HG02610 (cell line): ENCODE data around the gene ZFP3.
"Not testable (repeated sequence)": the region's sequence is repeated elsewhere in the genome, so short reads cannot be mapped to it uniquely, and the experiment has no call there.

Source experiments
- ATAC-seq: cut with Tn5 transposase; IDR thresholded peaks from one replicate; pipeline ENCODE4 v1.9.1; 2021; ENCODE audit warnings: mild to moderate bottlenecking, moderate library complexity; ENCODE audit not compliant: unreplicated experiment

The ZFP3 gene

GRCh38 chr17:5077275-5077674, 992 bp upstream of the ZFP3 start:
- not testable (repeated sequence) for ATAC-seq

DNA sequence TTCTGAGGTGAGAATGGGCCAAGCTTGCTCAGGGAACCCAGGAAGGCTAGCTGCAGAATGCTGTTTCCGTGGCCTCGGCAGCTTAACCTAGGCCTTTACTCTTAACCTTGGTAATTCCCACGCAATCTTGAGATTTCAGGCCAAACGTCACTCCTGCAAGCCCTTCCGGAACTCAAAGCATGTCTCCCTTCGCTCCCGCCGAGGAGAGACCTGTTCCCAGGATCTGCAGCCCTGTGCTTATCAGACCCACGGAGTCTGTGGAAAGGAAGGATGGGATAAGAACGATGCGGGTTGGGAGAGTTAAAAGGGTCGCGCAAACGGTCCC, 524 bp upstream of the ZFP3 start:
- no peak for ATAC-seq

GRCh38 chr17:5080591-5080990, 2.3 kb downstream of the ZFP3 start:
- no peak for ATAC-seq

DNA sequence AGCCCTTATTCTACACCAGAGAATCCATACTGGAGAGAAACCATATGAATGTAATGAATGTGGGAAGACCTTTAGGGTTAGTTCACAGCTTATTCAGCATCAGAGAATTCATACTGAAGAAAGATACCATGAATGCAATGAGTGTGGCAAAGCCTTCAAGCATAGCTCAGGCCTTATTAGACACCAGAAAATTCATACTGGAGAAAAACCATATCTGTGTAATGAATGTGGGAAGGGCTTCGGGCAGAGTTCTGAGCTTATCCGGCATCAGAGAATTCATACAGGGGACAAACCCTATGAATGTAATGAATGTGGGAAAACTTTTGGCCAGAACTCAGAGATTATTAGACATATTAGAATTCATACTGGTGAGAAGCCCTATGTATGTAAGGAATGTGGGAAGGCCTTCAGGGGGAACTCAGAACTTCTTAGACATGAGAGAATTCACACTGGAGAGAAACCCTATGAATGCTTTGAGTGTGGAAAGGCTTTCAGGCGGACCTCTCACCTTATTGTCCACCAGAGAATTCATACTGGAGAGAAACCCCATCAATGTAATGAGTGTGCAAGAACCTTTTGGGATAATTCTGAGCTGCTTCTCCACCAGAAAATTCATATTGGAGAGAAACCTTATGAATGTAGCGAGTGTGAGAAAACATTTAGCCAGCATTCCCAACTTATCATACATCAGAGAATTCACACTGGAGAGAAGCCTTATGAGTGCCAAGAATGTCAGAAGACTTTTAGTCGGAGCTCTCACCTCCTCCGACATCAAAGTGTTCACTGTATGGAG, 14.1 kb downstream of the ZFP3 start:
- no peak for ATAC-seq

DNA sequence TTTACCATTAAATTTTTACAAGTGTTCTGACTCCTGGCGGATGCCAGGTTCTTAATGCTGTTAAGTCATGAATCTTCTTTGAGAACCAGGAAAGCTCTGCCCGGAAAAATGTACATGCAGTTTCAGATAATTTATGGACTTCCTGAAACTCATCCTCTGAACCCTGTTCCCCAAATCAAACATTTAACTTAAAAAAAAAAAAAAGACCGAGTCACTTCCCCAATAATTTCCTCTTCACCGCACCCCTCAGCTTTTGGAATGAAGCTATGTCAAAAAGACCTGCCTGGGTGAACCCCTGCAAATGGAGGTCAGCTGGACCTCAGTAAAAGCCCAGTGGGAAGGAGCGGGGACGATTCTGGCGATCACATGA, 18.4 kb downstream of the ZFP3 start:
- no peak for ATAC-seq

- no peak for ATAC-seq
Measured at GRCh38 chr17:5097101-5097834, 19.0 kb downstream of the ZFP3 start.

DNA sequence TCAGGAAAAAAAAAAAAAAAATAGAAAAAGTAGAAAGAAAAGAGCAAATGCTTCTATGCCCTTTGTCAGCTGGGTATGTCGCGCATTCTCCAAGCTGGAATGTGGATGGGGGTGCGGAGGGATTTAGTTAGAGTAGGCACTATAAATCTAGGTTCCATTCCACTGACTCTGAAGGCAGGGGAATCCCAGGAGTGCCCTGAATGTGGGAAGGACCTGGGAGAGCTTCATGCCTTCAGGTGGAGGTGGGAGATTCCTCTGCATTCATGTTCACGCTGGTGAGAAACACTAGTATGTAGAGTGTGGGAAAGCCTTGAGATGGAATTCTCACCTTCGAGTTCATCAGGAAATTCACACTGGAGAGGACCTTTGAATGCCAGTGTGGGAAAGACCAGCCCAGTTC, 21.0 kb downstream of the ZFP3 start:
- ATAC-seq, result no peak

GRCh38 chr17:5100832-5101231, 22.6 kb downstream of the ZFP3 start:
- ATAC-seq, result no peak

GRCh38 chr17:5110816-5111215, 32.5 kb downstream of the ZFP3 start:
- ATAC-seq, result no peak

DNA sequence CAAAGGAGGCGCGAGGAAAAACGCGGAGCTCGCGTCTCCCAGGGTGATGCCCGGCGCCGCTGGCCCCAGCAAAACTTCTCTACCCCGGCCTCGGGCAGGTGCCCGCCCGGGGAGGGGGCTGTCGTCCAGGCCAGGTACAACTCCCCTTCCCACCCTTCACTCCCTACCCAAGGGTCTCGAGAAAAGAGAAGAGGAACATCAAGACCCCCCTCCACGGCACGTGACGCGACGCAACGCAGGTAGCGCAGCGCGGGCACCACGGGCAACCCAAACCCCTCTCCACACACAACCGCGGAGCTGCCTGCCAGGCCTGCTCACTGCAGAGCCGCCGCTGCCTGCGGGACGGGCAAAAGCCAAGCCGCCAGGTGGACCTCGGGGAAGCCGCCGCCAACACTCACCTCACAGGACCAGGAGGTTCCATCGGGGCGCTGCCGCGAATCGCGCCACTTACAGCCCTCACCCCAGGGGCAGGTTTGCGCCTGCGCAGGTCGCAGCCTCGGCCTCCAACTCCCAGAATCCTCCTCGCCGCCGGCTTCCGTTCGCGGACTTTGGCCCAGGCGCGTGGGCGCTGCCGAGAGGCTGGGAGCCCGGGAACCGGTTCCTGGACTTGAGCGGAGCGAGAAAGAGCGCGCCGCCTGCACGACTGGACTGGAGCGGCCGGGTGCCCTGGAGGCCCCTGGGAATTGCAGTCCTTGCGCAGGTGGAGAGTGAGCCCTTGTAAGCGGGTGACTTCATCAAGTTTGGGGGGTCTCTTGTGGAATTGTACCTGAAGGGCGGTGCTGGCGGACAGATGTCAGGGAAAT, 33.3 kb downstream of the ZFP3 start, which contains the start of gene ZNF232:
Gene ZNF232, minus strand, starts transcription at position 477 of the 803 bp plus-strand sequence. Its CDS starts 56 bp downstream, at position 421.
- ATAC-seq, result peak; percentile 73

- ATAC-seq, result no peak
Measured at GRCh38 chr17:5115673-5116651, 37.7 kb downstream of the ZFP3 start, which contains the start of gene USP6. TSS of gene USP6 (plus strand) at chr17:5116032. CDS start at chr17:5130368, 14,336 bp downstream.

GRCh38 chr17:5118219-5118618, 40.0 kb downstream of the ZFP3 start:
- no peak for ATAC-seq

GRCh38 chr17:5120036-5120435, 41.8 kb downstream of the ZFP3 start:
- ATAC-seq, result no peak

DNA sequence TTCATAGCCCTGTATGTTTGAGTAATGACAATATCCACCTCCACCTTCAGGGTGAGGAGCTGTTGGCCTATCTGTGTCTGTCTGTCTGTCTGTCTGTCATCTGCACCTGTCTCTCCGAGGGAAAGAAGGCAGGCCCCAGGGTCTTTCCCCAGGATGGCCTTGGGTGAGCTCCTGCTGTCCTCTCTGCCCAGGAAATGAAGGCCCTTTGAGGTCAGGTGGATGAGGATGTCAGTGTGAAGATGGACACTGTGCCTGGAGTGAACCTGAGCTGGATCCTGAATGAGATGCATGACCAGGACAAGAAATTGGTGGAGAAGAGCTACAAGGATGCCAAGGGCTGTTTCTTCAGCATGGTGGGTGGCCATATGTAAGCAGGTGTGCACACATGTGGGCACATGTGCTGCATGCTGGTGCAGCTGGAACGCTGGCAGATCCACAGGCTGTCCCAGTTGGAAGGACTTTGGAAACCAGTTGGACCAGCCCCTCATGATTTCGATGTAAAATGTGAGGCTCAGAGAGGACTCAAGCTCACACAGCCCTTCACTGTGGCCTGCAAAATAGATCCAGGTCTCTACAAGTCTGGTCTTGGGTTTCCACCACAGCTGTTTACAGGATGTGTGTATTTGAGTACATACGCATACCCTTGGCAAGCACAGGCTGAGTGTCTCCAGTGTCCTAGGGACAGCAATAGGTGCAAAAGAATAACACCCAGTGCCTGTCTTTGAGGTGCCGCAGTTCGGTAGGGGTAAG, 42.3 kb downstream of the ZFP3 start:
- not testable (repeated sequence) for ATAC-seq

- no peak for ATAC-seq
Measured at GRCh38 chr17:5121186-5121841, 43.0 kb downstream of the ZFP3 start.

DNA sequence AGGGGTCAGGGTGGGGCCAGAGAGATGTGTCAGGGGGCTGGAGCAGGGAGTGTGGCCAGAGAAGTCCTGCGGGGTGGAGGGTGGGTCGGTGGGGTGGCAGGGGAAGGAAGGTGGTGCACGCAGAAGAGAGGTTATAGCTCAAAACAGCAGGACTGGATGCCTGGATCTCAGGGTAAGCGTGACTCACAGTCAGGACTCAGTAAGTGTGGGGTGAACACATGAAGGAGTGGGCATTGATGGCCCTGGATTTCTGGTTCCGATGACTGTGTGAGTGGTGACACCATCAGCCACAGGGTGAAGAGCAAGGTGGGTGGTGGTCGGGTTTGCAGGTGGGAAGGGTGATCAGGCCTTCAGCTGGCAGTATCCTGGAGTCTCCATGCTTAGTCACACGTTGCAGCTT, 43.8 kb downstream of the ZFP3 start:
- not testable (repeated sequence) for ATAC-seq

DNA sequence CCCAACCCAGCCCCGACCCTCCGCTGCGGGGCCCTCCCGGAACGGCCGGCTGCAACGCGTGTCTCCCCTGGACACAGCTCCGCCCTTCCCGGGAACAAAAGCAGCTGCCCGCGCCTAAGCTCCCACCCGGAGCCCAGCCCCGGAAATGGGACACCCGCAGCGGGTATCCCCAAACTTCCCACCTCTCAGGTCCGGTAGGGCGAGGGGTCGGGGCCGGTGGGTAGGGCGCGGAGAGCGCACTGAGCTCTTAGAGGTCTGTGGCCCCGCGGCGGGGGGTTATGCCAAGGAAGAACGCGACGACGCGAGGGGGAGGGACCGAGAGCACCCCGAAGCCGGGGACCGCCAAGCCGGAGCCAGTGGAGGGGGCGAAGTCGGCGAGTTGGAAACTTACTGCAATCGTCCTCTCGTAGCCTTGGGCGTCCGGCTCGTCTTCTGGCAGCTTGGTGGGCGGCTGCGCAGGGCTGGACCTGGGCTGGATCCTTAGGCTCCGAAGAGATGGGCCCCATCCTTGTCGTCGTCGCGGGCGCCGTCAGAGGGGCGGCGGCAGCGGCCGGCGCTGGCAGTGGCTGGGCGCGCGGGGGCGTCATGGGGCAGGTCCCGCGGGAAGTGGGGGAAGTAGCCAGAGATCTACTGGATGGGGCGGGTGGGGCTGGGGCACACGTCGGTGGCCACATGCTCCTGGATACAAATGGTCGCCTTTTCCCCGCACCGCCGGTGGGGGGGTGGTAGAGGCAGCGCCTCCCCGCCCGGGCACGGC, 44.5 kb downstream of the ZFP3 start:
- no peak for ATAC-seq
